Body of pancreas (tissue), 4 donors: Measurements from ENCODE around the gene GLI3. TPM values are rescaled to one million over a fixed set of nuclear protein-coding genes. Genes with fewer than 3 reads are reported as not detected.

Experiments
- ATAC-seq: fragments of 150-250 bp; one replicate; pipeline ENCODE4 v1.9.1; 2016
- DNase-seq, 4 donors: peaks; one replicate each; pipeline ENCODE4 v3.0.0-alpha.2; 2019
- H3K27ac ChIP-seq, 4 donors: fragments of 200-600 bp; sonication (generic); 1 replicate in 3 of 4; 2 replicates in 1 of 4; pipeline versions ENCODE4 v1.5.1 to v1.6.1; 2016 to 2019; ENCODE audit warnings: mild to moderate bottlenecking in 1 of 4, mixed read lengths in 1 of 4, moderate library complexity in 1 of 4
- H3K27me3 ChIP-seq, 2 donors: fragments of 200-600 bp; sonication (generic); one replicate each; pipeline ENCODE4 v1.6.0; 2016; ENCODE audit warnings: mild to moderate bottlenecking in 1 of 2
- H3K36me3 ChIP-seq, 2 donors: fragments of 200-600 bp; sonication (generic); replicated peaks in 1 of 2; 2 replicates each; pipeline ENCODE4 v1.5.1; 2016; ENCODE audit warnings: low read depth in 2 of 2; ENCODE audit not compliant: insufficient read depth in 1 of 2
- H3K4me1 ChIP-seq: fragments of 200-600 bp; sonication (generic); one replicate; pipeline ENCODE4 v1.6.0; 2016
- H3K4me3 ChIP-seq, 2 donors: fragments of 200-600 bp; sonication (generic); 1 replicate in 1 of 2; 2 replicates in 1 of 2; pipeline ENCODE4 v1.5.1; 2016 to 2019
- H3K9me3 ChIP-seq, 3 donors: fragments of 200-600 bp; sonication (generic); 1 replicate in 2 of 3; 2 replicates in 1 of 3; pipeline ENCODE4 v1.5.1; 2016
- CTCF ChIP-seq, 7 experiments: fragments of 450-650 bp in 4 of 7; fragments of 200-600 bp in 3 of 7; sonication (generic) in 3 of 7; IDR thresholded peaks; one replicate each; pipeline ENCODE4 v1.5.1; 2016 to 2019; ENCODE audit warnings: antibody characterized with exemption in 7 of 7
- POLR2A ChIP-seq, 3 donors: fragments of 450-650 bp; IDR thresholded peaks; one replicate each; pipeline ENCODE4 v1.6.1; 2016; ENCODE audit warnings: antibody characterized with exemption in 3 of 3, mild to moderate bottlenecking in 2 of 3
- WGBS, 2 donors: methylation state at CpG; one replicate each; pipeline ENCODE4 v1.1.5; 2017; 5-methylcytosine and 5-hydroxymethylcytosine counted together
- intact Hi-C: fragments of 100-400 bp; cut with DNase I; formaldehyde crosslinking; loops from one replicate; pipeline ENCODE4 v1.15.1; 2023
- total RNA-seq, 2 donors: library from RNA; depleted of rRNA; stranded (reverse); fragments of >200 nt; gene quantifications; one replicate each; pipeline ENCODE4 v1.1.0, GENCODE V29; 2016

The GLI3 gene
- total RNA-seq, 2 donors from 2014 or later = 1.0 to 2.0 TPM

- 62 to 70% methylated on average over 8 of the region's 8 CpGs for WGBS, 2 donors
- Histone ChIP-seq H3K9me3 (no peaks in the 10 kb centered on the region), H3K27me3 (no peaks in the 10 kb centered on the region), H3K4me3 (no peak overlapping the region), H3K27ac (no peak overlapping the region), H3K36me3 (no peaks in the 10 kb centered on the region), H3K4me1 (no peaks in the 10 kb centered on the region)
- ATAC-seq (no peak), DNase-seq (no peak)
- intact Hi-C loops = no loop called here
- TF ChIP-seq POLR2A (IDR thresholded peaks at IDR 0.05) (no peak), CTCF (IDR thresholded peaks at IDR 0.05) (no peak)
These were observed 137.4 kb downstream of the GLI3 start for GRCh38 chr7:42099470-42100155.

DNA sequence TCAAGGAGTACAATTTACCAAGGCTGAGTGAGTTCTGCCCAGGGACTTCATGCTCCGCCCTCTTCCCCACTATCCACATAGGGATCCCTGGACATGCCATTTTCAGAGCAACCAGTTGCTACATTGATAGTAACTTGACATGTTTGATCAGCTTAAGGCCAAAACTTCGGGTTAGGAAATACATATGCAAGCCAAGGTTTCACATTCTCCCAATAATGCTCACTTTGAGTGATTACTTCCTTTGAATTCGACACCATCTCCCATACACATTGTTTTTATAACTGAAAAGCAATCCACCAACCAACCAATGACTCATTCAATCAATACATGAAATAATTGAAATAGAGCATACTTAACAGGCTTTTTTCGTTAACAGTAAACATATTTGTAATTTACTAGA is 137.9 kb downstream of the GLI3 start:
- Histone ChIP-seq H3K9me3 (no peaks in the 10 kb centered on the region), H3K27ac (no peak overlapping the region), H3K27me3 (no peaks in the 10 kb centered on the region), H3K4me3 (no peak overlapping the region), H3K4me1 (no peaks in the 10 kb centered on the region), H3K36me3 (no peaks in the 10 kb centered on the region)
- ATAC-seq (no peak), DNase-seq (no peak)
- 65 to 68% methylated on average over 4 of the region's 4 CpGs for WGBS, 2 donors
- TF ChIP-seq POLR2A (IDR thresholded peaks at IDR 0.05) (no peak), CTCF (IDR thresholded peaks at IDR 0.05) (no peak)
- intact Hi-C loops = no loop called here

- ATAC-seq (peak; percentile 18), DNase-seq (no peak)
- Histone ChIP-seq H3K27me3 (no peaks in the 10 kb centered on the region), H3K27ac (no peak overlapping the region), H3K4me3 (no peak overlapping the region), H3K36me3 (no peaks in the 10 kb centered on the region), H3K9me3 (no peaks in the 10 kb centered on the region), H3K4me1 (no peaks in the 10 kb centered on the region)
- no peak for TF ChIP-seq POLR2A (IDR thresholded peaks at IDR 0.05)
- no peak for TF ChIP-seq CTCF (IDR thresholded peaks at IDR 0.05)
- WGBS, 2 donors = 75 to 89% methylated on average over 5 of the region's 5 CpGs
- intact Hi-C loops = no loop called here
These were observed 139.3 kb downstream of the GLI3 start for GRCh38 chr7:42097752-42098151.

DNA sequence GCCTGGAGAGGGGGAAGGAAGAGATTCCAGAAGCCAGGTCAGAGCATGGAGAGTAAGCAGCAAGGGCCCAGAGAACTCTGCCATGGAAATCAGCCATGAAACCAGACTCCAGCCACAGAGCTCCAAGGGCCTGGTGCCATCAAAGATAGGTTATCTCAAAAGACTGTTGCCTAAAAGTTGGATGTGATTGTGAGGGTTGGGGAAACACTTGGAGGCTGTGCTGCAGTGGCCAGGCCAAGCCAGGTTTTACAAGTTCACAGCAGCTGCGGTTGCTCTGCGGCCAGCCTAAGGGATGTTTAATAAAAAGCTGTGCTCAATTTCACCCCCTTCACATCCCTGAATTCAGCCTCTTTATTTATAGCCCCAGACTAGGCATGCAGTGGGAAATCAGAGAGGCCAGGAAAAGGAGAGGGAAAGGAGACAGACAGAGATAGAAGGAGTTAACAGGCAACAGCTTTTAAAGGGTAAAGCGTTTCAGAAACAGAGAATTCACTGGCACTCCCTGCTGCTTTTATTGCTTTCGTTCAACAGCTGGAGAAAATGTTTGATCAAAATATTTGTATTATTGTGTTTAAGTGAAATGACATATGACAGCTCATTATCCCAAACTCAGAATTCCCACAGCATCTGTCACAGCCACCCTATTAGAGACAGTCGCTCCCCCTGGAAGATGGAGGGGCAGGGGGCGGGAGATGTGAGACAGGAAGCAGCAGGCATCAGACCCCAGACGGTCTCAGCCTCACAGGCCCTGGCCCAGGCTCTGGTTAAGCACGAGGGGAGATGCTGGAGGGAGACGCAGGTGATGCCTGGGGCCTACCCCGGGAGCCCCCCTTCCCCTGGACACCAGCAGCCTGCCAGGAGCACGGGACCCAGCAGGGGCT is 140.1 kb downstream of the GLI3 start:
- Histone ChIP-seq H3K4me3 (no peak overlapping the region), H3K27me3 (no peaks in the 10 kb centered on the region), H3K27ac (no peak overlapping the region), H3K4me1 (no peaks in the 10 kb centered on the region), H3K9me3 (no peaks in the 10 kb centered on the region), H3K36me3 (no peaks in the 10 kb centered on the region)
- ATAC-seq (peak; percentile 24), DNase-seq (peak in 3 of 4 donors; percentile 15 to 31 (median 30))
- TF ChIP-seq CTCF (IDR thresholded peaks at IDR 0.05) (no peak), POLR2A (IDR thresholded peaks at IDR 0.05) (no peak)
- WGBS, 2 donors = 44 to 53% methylated on average over 10 to 11 of the region's 11 CpGs
- intact Hi-C loops = no loop called here
